ENCODE results near the gene GYG2.

- TF ChIP-seq CTCF (IDR thresholded peaks at IDR 0.05; ENCODE audit: insufficient read depth, low read length, poor library complexity, severe bottlenecking) (no peak), EZH2phosphoT487 (conservative IDR thresholded peaks at IDR 0.05; ENCODE audit: low read length) (no peak)
Observed at GRCh38 chrX:2824886-2825285, 3.8 kb upstream of the GYG2 start.

All from SU-DHL-6 (cell line).